ENCODE data around the gene ADGRF4.

GRCh38 chr6:47672816-47673215 is 25.6 kb upstream of the ADGRF4 start:
- no peak for TF ChIP-seq CTCF (IDR thresholded peaks at IDR 0.05)
- TF ChIP-seq POLR2A (IDR thresholded peaks at IDR 0.05), result no peak
